Keratinocyte (primary cell): ENCODE data around the gene SRF. TPM values are rescaled to one million over a fixed set of nuclear protein-coding genes. Genes with fewer than 3 reads are reported as not detected.

Experiments used
- DNase-seq: peaks from one replicate; pipeline ENCODE4 v3.0.0-alpha.2; 2011; ENCODE audit warnings: low read depth, missing footprints, low spot score
- FAIRE-seq: peaks from 2 replicates; lab custom pipeline; 2011; peaks lifted over from hg19 to GRCh38; lab: Jason Lieb, UNC
- H2AFZ ChIP-seq: 2 replicates; pipeline ENCODE4 v1.6.0; 2012; ENCODE audit warnings: low read length, control low read depth, inconsistent platforms; ENCODE audit not compliant: control insufficient read depth
- H3K27ac ChIP-seq: 2 replicates; pipeline ENCODE4 v1.5.1; 2011; ENCODE audit warnings: low read length; ENCODE audit not compliant: control insufficient read depth, insufficient read depth
- H3K27me3 ChIP-seq: 3 replicates; pipeline ENCODE4 v1.6.0; 2011; ENCODE audit warnings: low read length; ENCODE audit not compliant: control insufficient read depth, insufficient read depth; ENCODE audit errors: extremely low read depth
- H3K36me3 ChIP-seq, 2 experiments: 2 replicates in 1 of 2; 3 replicates in 1 of 2; pipeline ENCODE4 v1.5.1; 2011; ENCODE audit warnings: low read length in 2 of 2, mild to moderate bottlenecking in 1 of 2; ENCODE audit not compliant: control insufficient read depth in 2 of 2, insufficient read depth in 2 of 2; ENCODE audit errors: extremely low read depth in 1 of 2
- H3K4me1 ChIP-seq: 3 replicates; pipeline ENCODE4 v1.5.1; 2011; ENCODE audit warnings: low read length; ENCODE audit not compliant: control insufficient read depth, insufficient read depth; ENCODE audit errors: extremely low read depth
- H3K4me2 ChIP-seq: 3 replicates; pipeline ENCODE4 v1.6.0; 2011; ENCODE audit warnings: low read depth, low read length; ENCODE audit not compliant: control insufficient read depth, insufficient read depth; ENCODE audit errors: extremely low read depth
- H3K4me3 ChIP-seq, 3 experiments: fragments of 200-600 bp in 1 of 3; sonication (generic) in 1 of 3; 2 replicates in 2 of 3; 3 replicates in 1 of 3; pipeline ENCODE4 v1.5.1; 2011 to 2016; ENCODE audit warnings: low read length in 3 of 3, mild to moderate bottlenecking in 3 of 3, control low read depth in 2 of 3, inconsistent platforms in 1 of 3, low read depth in 1 of 3, mixed read lengths in 1 of 3, mixed run types in 1 of 3, moderate library complexity in 1 of 3; ENCODE audit not compliant: control insufficient read depth in 2 of 3, insufficient read depth in 2 of 3; ENCODE audit errors: extremely low read depth in 1 of 3
- H3K79me2 ChIP-seq: 2 replicates; pipeline ENCODE4 v1.6.0; 2012; ENCODE audit warnings: low read length; ENCODE audit not compliant: control insufficient read depth, insufficient read depth
- H3K9ac ChIP-seq: 3 replicates; pipeline ENCODE4 v1.6.0; 2011; ENCODE audit warnings: low read length; ENCODE audit not compliant: control insufficient read depth, insufficient read depth; ENCODE audit errors: extremely low read depth
- H3K9me1 ChIP-seq: 3 replicates; pipeline ENCODE4 v1.6.0; 2011; ENCODE audit warnings: low read length; ENCODE audit not compliant: control insufficient read depth, insufficient read depth; ENCODE audit errors: extremely low read depth
- H3K9me3 ChIP-seq: 2 replicates; pipeline ENCODE4 v1.5.1; 2012; ENCODE audit warnings: low read depth, low read length; ENCODE audit not compliant: control insufficient read depth
- H4K20me1 ChIP-seq: 3 replicates; pipeline ENCODE4 v1.6.0; 2011; ENCODE audit warnings: low read length; ENCODE audit not compliant: control insufficient read depth, insufficient read depth; ENCODE audit errors: extremely low read depth
- EZH2 ChIP-seq: IDR thresholded peaks from one replicate; pipeline ENCODE4 v1.6.1; 2012; ENCODE audit warnings: inconsistent platforms, mild to moderate bottlenecking, low read length, moderate library complexity
- dilution Hi-C: fragments of 300-500 bp; cut with MboI; formaldehyde crosslinking; loops from one replicate; pipeline ENCODE4 v1.7.0; 2020; ENCODE audit warnings: low sequenced_read_pairs; ENCODE audit not compliant: extremely low pct_ligation_motif_present
- polyA plus RNA-seq, 5 experiments: library from polyadenylated mRNA; depleted of rRNA in 3 of 5; stranded (reverse) in 3 of 5; stranded (forward) in 1 of 5; unstranded in 1 of 5; fragments of >200 nt; gene quantifications; 1 replicate in 1 of 5; 2 replicates in 3 of 5; 3 replicates in 1 of 5; pipeline versions ENCODE4 v1.2.1 to v1.2.3, GENCODE V29; 2011 to 2012; ENCODE audit warnings: missing spikeins in 2 of 5, low read depth in 1 of 5, low replicate concordance in 1 of 5
- TF ChIP-seq, protein P1 (sequence below), 3 experiments: IDR thresholded peaks in 1 of 3; conservative IDR thresholded peaks in 1 of 3; optimal IDR thresholded peaks in 1 of 3; 2 replicates in 2 of 3; 3 replicates in 1 of 3; pipeline versions ENCODE3 to v1.5.1; 2011; ENCODE audit warnings: low read length in 3 of 3, mild to moderate bottlenecking in 3 of 3, moderate library complexity in 2 of 3, control low read depth in 1 of 3, inconsistent platforms in 1 of 3; ENCODE audit not compliant: insufficient read depth in 2 of 3; ENCODE audit errors: extremely low read depth in 1 of 3

Gene SRF
- polyA plus RNA-seq, 1 donor (not counting 4 experiments of a cell fraction or from before 2014, with no cell fraction given), result 28.5 TPM

- Histone ChIP-seq H3K36me3 (peaks cover 18 to 22% of the 10 kb centered on the region in 2 experiments), H3K9me1 (no peaks in the 10 kb centered on the region), H4K20me1 (no peaks in the 10 kb centered on the region), H3K4me3 (no peak overlapping the region), H3K27me3 (no peaks in the 10 kb centered on the region), H3K4me2 (no peak overlapping the region), H3K4me1 (peaks cover 2% of the 10 kb centered on the region), H2AFZ (no peak overlapping the region), H3K79me2 (peaks cover 16% of the 10 kb centered on the region), H3K9me3 (no peaks in the 10 kb centered on the region), H3K9ac (no peak overlapping the region), H3K27ac (no peak overlapping the region)
- dilution Hi-C loops, result no loop called here
- TF ChIP-seq, protein P1, sequence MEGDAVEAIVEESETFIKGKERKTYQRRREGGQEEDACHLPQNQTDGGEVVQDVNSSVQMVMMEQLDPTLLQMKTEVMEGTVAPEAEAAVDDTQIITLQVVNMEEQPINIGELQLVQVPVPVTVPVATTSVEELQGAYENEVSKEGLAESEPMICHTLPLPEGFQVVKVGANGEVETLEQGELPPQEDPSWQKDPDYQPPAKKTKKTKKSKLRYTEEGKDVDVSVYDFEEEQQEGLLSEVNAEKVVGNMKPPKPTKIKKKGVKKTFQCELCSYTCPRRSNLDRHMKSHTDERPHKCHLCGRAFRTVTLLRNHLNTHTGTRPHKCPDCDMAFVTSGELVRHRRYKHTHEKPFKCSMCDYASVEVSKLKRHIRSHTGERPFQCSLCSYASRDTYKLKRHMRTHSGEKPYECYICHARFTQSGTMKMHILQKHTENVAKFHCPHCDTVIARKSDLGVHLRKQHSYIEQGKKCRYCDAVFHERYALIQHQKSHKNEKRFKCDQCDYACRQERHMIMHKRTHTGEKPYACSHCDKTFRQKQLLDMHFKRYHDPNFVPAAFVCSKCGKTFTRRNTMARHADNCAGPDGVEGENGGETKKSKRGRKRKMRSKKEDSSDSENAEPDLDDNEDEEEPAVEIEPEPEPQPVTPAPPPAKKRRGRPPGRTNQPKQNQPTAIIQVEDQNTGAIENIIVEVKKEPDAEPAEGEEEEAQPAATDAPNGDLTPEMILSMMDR (optimal IDR thresholded peaks at IDR 0.05 in 1 of 3, IDR thresholded peaks at IDR 0.05 in 1 of 3, conservative IDR thresholded peaks at IDR 0.05 in 1 of 3; ENCODE audit: extremely low read depth in 1 of 3, insufficient read depth in 2 of 3, low read length in 3 of 3), result no peak
- no peak for TF ChIP-seq EZH2
- no peak for DNase-seq
- no peak for FAIRE-seq
Measured at GRCh38 chr6:43192911-43193310, 21.8 kb downstream of the SRF start.

DNA sequence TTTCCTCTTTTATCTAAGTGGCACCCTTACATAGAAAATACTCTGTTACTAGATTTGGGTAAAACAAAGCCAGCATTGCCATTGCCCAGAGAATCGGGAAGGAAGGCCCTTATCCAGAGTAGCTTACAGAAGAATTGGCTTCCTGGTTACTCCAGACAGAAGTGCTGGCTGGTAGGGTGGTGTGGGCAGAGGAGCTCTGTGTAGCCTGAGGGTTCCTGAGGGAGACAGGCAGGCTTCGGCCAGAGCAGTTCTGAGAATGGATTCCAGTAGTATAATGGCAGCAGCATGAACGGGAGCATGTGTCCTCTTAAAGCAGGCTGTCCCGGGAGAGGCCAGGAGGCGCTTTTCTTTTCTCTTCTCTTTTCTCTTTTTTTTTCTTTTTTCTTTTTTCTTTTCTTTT lies 22.9 kb downstream of the SRF start:
- dilution Hi-C loops, result no loop called here
- no peak overlapping the region for H2AFZ ChIP-seq
- H3K4me3 ChIP-seq, result no peak overlapping the region
- no peaks in the 10 kb centered on the region for H3K27me3 ChIP-seq
- H3K36me3 ChIP-seq, result peaks cover 18 to 22% of the 10 kb centered on the region in 2 experiments
- no peak overlapping the region for H3K27ac ChIP-seq
- DNase-seq (no peak), FAIRE-seq (no peak)
- H4K20me1 ChIP-seq, result no peaks in the 10 kb centered on the region
- TF ChIP-seq, protein P1 (optimal IDR thresholded peaks at IDR 0.05 in 1 of 3, IDR thresholded peaks at IDR 0.05 in 1 of 3, conservative IDR thresholded peaks at IDR 0.05 in 1 of 3; ENCODE audit: extremely low read depth in 1 of 3, insufficient read depth in 2 of 3, low read length in 3 of 3), result no peak
- no peak for TF ChIP-seq EZH2
- no peak overlapping the region for H3K4me2 ChIP-seq
- H3K9me3 ChIP-seq, result no peaks in the 10 kb centered on the region
- no peaks in the 10 kb centered on the region for H3K4me1 ChIP-seq
- H3K79me2 ChIP-seq, result peaks cover 9% of the 10 kb centered on the region
- no peaks in the 10 kb centered on the region for H3K9me1 ChIP-seq
- H3K9ac ChIP-seq, result no peak overlapping the region
